HCT116 (cell line): Measurements from ENCODE around the gene SSTR3. TPM values are rescaled to one million over a fixed set of nuclear protein-coding genes. Genes with fewer than 3 reads are reported as not detected.

Experiments used
- ATAC-seq: fragments of 200-7000 bp; cut with Tn5 transposase; 2 replicates; pipeline ENCODE4 v1.9.1; 2020; ENCODE audit warnings: mild to moderate bottlenecking, moderate library complexity
- BruUV-seq: library from RNA; stranded (reverse); fragments of 400-500 nt; replicated peaks from 2 replicates; lab custom pipeline; 2021; lab: Mats Ljungman, UMichigan
- CTCF ChIA-PET: fragments of 300-600 bp; sonication (Branson Sonifier 250); formaldehyde crosslinking; loops from one replicate; lab custom pipeline; 2021; ENCODE audit warnings: antibody characterized with exemption; lab: Charles Lee
- POLR2A ChIA-PET: fragments of 300-600, 350-600 bp; sonication (Branson Sonifier 250); formaldehyde crosslinking; loops from one replicate; lab custom pipeline; 2021; ENCODE audit warnings: antibody characterized with exemption; lab: Charles Lee
- RAD21 ChIA-PET, 2 experiments: fragments of 300-600 bp; sonication (Branson Sonifier 250); formaldehyde crosslinking; loops; one replicate each; lab custom pipeline; 2023; ENCODE audit warnings: low total read pairs in 2 of 2; ENCODE audit not compliant: uncharacterized antibody in 2 of 2, unreplicated experiment in 2 of 2, low non-redundant PET in 1 of 2; lab: Charles Lee
- DNase-seq: peaks from one replicate; pipeline ENCODE4 v3.0.0-alpha.2; 2010; ENCODE audit warnings: low read depth, low spot score
- H2AFZ ChIP-seq: fragments of 200-600 bp; shearing (Covaris generic), sonication (generic); 2 replicates; pipeline ENCODE4 v1.6.1; 2017; ENCODE audit warnings: low read depth, mixed run types, mixed read lengths, antibody characterized with exemption, low read length; ENCODE audit not compliant: poor library complexity, severe bottlenecking
- H3K27ac ChIP-seq: 2 replicates; pipeline ENCODE4 v1.5.1; 2012; ENCODE audit warnings: low read depth, low read length
- H3K27me3 ChIP-seq: fragments of 200-600 bp; sonication (generic); 2 replicates; pipeline ENCODE4 v1.6.1; 2016; ENCODE audit warnings: mixed run types, low read length, mixed read lengths; ENCODE audit not compliant: insufficient read depth
- H3K36me3 ChIP-seq, 2 experiments: fragments of 200-500 bp in 1 of 2; fragments of 200-600 bp in 1 of 2; sonication (Bioruptor generic) in 1 of 2; sonication (generic) in 1 of 2; 2 replicates each; pipeline versions ENCODE4 v1.5.1 to v1.6.1; 2014 to 2016; ENCODE audit warnings: low read length in 2 of 2, inconsistent platforms in 1 of 2, mixed read lengths in 1 of 2, mixed run types in 1 of 2; ENCODE audit not compliant: insufficient read depth in 2 of 2, control insufficient read depth in 1 of 2
- H3K4me1 ChIP-seq, 2 experiments: fragments of 200-600 bp in 1 of 2; sonication (generic) in 1 of 2; 2 replicates each; pipeline versions ENCODE4 v1.5.1 to v1.6.1; 2012 to 2017; ENCODE audit warnings: low read length in 2 of 2, inconsistent platforms in 1 of 2, mild to moderate bottlenecking in 1 of 2, mixed read lengths in 1 of 2, mixed run types in 1 of 2, moderate library complexity in 1 of 2; ENCODE audit not compliant: insufficient read depth in 2 of 2, control insufficient read depth in 1 of 2
- H3K4me2 ChIP-seq: fragments of 200-600 bp; sonication (generic); 2 replicates; pipeline ENCODE4 v1.6.1; 2017; ENCODE audit warnings: mixed run types, low read length, mixed read lengths
- H3K4me3 ChIP-seq, 2 experiments: fragments of 200-600 bp in 1 of 2; sonication (generic) in 1 of 2; replicated peaks in 1 of 2; 2 replicates each; pipeline ENCODE4 v1.5.1; 2011 to 2016; ENCODE audit warnings: low read length in 2 of 2, control low read depth in 1 of 2, low read depth in 1 of 2, mild to moderate bottlenecking in 1 of 2, mixed read lengths in 1 of 2, mixed run types in 1 of 2
- H3K79me2 ChIP-seq: fragments of 200-600 bp; sonication (generic); 2 replicates; pipeline ENCODE4 v1.6.1; 2017; ENCODE audit warnings: mild to moderate bottlenecking, mixed run types, low read length, moderate library complexity, mixed read lengths; ENCODE audit not compliant: insufficient read depth
- H3K9ac ChIP-seq: fragments of 200-600 bp; sonication (generic); 2 replicates; pipeline ENCODE4 v1.6.1; 2016; ENCODE audit warnings: low read length, mixed read lengths
- H3K9me2 ChIP-seq: fragments of 200-600 bp; sonication (generic), shearing (Covaris generic); 2 replicates; pipeline ENCODE4 v1.6.1; 2017; ENCODE audit warnings: mixed run types, mild to moderate bottlenecking, moderate library complexity; ENCODE audit not compliant: insufficient read depth
- H3K9me3 ChIP-seq, 2 experiments: fragments of 200-500 bp in 1 of 2; fragments of 200-600 bp in 1 of 2; sonication (Bioruptor generic) in 1 of 2; sonication (generic) in 1 of 2; 2 replicates each; pipeline ENCODE4 v1.6.1; 2014 to 2017; ENCODE audit warnings: low read length in 2 of 2, mixed read lengths in 2 of 2, inconsistent platforms in 1 of 2, low read depth in 1 of 2, mild to moderate bottlenecking in 1 of 2, mixed run types in 1 of 2, moderate library complexity in 1 of 2; ENCODE audit not compliant: control insufficient read depth in 1 of 2, insufficient read depth in 1 of 2
- H4K20me1 ChIP-seq: fragments of 200-600 bp; sonication (generic), shearing (Covaris generic); 2 replicates; pipeline ENCODE4 v1.6.1; 2017; ENCODE audit warnings: mixed run types, mild to moderate bottlenecking, moderate library complexity; ENCODE audit not compliant: insufficient read depth
- CBX3 ChIP-seq: IDR thresholded peaks from 2 replicates; pipeline ENCODE4 v1.6.1; 2012; ENCODE audit warnings: low read depth
- CEBPB ChIP-seq: IDR thresholded peaks from 2 replicates; pipeline ENCODE4 v1.6.1; 2012; ENCODE audit warnings: low read depth
- EGR1 ChIP-seq: IDR thresholded peaks from 2 replicates; pipeline ENCODE4 v1.6.1; 2012; ENCODE audit warnings: low read depth
- ELF1 ChIP-seq: IDR thresholded peaks from 2 replicates; pipeline ENCODE4 v1.6.1; 2012; ENCODE audit warnings: low read depth, borderline replicate concordance
- JUND ChIP-seq: IDR thresholded peaks from 2 replicates; pipeline ENCODE4 v1.6.1; 2012
- POLR2A ChIP-seq: IDR thresholded peaks from 2 replicates; pipeline ENCODE4 v1.7.0; 2011; ENCODE audit warnings: borderline replicate concordance; ENCODE audit not compliant: insufficient read depth, insufficient read length; ENCODE audit errors: extremely low read depth
- SP1 ChIP-seq: IDR thresholded peaks from 2 replicates; pipeline ENCODE4 v1.6.1; 2012; ENCODE audit warnings: low read depth
- YY1 ChIP-seq: IDR thresholded peaks from 2 replicates; pipeline ENCODE4 v1.6.1; 2011; ENCODE audit warnings: low read length, low read depth, moderate library complexity, mild to moderate bottlenecking; ENCODE audit not compliant: insufficient replicate concordance; ENCODE audit errors: extremely low read depth
- ZFX ChIP-seq: fragments of 450-650 bp; IDR thresholded peaks from 2 replicates; pipeline ENCODE4 v1.6.1; 2017
- intact Hi-C: fragments of 100-400 bp; cut with micrococcal nuclease; formaldehyde crosslinking; loops from 2 replicates; pipeline ENCODE4 v1.10.0; 2022
- total RNA-seq: library from RNA; stranded (reverse); gene quantifications from one replicate; pipeline ENCODE4 v1.2.1, GENCODE V29; 2021; ENCODE audit not compliant: unreplicated experiment

Gene SSTR3
- total RNA-seq, 1 experiment from 2014 or later: not detected

DNA sequence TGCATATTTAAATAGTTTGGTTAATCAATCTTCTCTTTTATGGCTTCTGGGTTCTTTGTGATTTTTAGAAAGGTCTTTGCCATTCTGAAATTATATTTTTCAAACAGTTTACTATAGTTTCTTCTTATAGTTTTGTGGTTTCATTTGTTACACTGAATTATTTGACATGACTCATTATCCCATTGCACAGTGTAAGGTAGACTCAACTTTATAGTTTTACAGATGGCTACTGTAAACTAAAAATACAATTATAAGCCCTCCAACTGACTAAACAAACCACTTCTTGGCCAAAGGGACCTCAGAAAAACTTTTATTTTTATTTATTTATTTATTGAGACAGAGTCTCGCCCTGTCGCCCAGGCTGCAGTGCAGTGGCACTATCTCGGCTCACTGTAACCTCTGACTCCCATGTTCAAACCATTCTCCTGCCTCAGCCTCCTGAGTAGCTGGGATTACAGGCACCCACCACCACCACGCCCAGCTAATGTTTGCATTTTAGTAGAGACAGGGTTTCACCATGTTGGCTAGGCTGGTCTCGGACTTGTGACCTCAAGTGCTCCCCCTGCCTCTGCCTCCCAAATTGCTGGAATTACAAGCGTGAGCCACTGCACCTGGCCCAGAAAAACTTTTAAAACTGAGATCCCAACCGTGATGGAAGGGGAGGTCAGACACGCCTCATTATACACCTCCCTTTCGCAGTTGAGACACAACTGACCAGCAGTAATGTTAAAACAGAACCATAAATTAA lies 45.9 kb upstream of the SSTR3 start:
- H3K9ac ChIP-seq: no peak overlapping the region
- intact Hi-C loops: loop anchor here (2.0 kb wide), 1 partner anchor 199 kb away; no protein-coding TSS in a partner anchor
- H3K4me2 ChIP-seq: no peak overlapping the region
- no peak overlapping the region for H3K27ac ChIP-seq
- no peak overlapping the region for H3K4me3 ChIP-seq
- ChIA-PET RAD21 (no interaction called here), CTCF (interaction anchor here (1.7 to 3.8 kb wide), 6 partner anchors 9 to 198 kb away, joined by 7 to 30 read pairs (median 19); partner anchors contain the start of gene RAC2), POLR2A (interaction anchor here (1.3 to 1.4 kb wide), 2 partner anchors 10 to 12 kb away, joined by 3 to 6 read pairs; no protein-coding TSS in a partner anchor)
- no peak for TF ChIP-seq SP1
- peaks cover 43 to 58% of the 10 kb centered on the region in 2 experiments for H3K4me1 ChIP-seq
- H3K9me3 ChIP-seq: no peaks in the 10 kb centered on the region
- ATAC-seq (no peak), DNase-seq (no peak)
- BruUV-seq: no TSS peak
- no peaks in the 10 kb centered on the region for H3K27me3 ChIP-seq
- H2AFZ ChIP-seq: no peak overlapping the region
- no peaks in the 10 kb centered on the region for H3K36me3 ChIP-seq
- H3K9me2 ChIP-seq: no peaks in the 10 kb centered on the region
- no peaks in the 10 kb centered on the region for H4K20me1 ChIP-seq
- H3K79me2 ChIP-seq: no peaks in the 10 kb centered on the region

DNA sequence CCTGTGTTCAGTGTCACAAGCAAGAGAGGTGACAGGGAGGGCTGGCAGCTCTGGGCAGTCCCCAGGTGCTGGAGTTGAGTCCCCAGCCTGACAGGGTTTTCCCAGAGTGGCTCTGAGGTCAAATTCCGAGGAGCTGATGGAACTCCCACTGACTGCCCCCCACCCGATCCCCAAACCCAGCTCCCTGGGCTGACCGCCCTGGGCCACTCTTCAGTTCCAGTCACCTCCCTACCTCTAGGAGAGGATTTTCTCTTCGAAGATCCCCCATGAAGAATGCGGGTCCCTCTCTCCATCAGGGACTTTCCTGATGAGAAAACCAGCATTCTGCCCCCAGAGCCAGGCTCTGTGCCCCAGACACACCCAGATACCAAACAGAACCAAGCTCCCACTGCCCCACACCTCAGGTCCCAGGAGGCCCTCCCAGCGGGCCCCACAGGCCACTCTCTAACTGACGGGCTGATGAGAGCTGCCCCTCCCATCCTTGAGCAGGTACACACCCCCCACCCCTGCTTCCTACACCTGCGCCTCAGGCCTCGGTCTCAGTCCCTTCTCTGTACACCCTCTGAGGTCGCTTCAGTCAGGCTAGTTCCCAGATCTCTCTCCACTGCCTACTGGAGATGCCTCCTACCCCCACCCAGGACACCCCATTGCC lies 43.9 kb upstream of the SSTR3 start:
- Histone ChIP-seq H3K9ac (no peak overlapping the region), H3K4me2 (no peak overlapping the region), H3K4me1 (peaks cover 46 to 61% of the 10 kb centered on the region in 2 experiments), H3K27me3 (no peaks in the 10 kb centered on the region), H3K4me3 (no peak overlapping the region), H3K9me3 (no peaks in the 10 kb centered on the region), H4K20me1 (no peaks in the 10 kb centered on the region), H2AFZ (no peak overlapping the region), H3K36me3 (no peaks in the 10 kb centered on the region), H3K79me2 (no peaks in the 10 kb centered on the region), H3K9me2 (no peaks in the 10 kb centered on the region), H3K27ac (no peak overlapping the region)
- POLR2A ChIA-PET: interaction anchor here (1.1 kb wide), 1 partner anchor 12 kb away, joined by 3 read pairs; the partner anchor contains the start of gene RAC2
- DNase-seq: no peak
- CTCF ChIA-PET: no interaction called here
- RAD21 ChIA-PET: interaction anchor here in 1 of 2 experiments (1.1 kb wide), 1 partner anchor 57 kb away, joined by 4 read pairs; no protein-coding TSS in a partner anchor
- ATAC-seq: no peak
- TF ChIP-seq YY1 (no peak), EGR1 (no peak), CBX3 (no peak), CEBPB (no peak), ELF1 (no peak), SP1 (no peak), ZFX (no peak), POLR2A (no peak), JUND (no peak)
- intact Hi-C loops: no loop called here
- BruUV-seq: no TSS peak
